Activated effector memory CD4-positive, alpha-beta T cell treated with Interleukin-2 at 50 U/mL for 16 hours (primary cell): ENCODE measurements around the gene CALML6.

Source experiments
- DNase-seq: peaks from one replicate; pipeline ENCODE4 v3.0.0-alpha.2; 2020

CALML6 gene

GRCh38 chr1:1914101-1914970, 724 bp upstream of the CALML6 start:
- no peak for DNase-seq

DNA sequence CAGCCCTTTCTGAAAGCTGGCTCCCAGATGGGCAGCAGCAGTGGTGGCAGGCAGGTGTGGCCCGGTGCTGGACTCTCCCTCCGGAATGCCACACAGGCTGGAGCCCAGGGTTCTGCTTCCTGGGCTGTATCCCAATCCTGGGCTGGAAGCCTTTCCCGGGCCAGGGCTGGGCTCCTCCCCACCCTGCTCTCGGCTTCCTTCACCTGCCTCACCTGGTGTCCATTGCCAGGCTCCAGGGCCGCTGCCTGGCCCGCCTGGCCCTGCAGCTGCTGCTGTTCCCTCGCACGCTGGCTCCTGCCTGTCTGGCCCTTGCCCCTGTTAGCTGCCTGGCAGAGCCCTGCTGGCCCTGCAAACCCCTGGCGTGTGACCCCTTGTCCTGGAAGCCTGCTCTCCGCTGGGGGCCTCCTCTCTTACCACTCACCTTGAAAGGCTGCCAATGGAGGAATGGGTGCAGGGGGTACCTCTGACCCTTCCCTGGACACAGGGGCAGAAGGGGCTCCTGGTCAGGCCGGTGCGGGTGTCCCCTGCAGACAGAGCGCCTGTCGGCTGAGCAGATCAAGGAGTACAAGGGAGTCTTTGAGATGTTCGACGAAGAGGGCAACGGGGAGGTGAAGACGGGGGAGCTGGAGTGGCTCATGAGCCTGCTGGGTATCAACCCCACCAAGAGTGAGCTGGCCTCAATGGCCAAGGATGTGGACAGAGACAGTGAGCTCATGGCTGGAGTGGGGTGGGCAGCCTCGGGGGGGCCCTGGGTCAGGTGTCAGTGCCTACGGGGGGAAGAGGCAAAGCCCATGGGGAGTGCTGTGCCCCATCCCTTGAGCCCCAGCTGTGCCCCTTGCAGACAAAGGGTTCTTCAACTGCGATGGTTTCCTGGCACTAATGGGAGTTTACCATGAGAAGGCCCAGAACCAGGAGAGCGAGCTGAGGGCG, 1.1 kb downstream of the CALML6 start:
- no peak for DNase-seq

DNA sequence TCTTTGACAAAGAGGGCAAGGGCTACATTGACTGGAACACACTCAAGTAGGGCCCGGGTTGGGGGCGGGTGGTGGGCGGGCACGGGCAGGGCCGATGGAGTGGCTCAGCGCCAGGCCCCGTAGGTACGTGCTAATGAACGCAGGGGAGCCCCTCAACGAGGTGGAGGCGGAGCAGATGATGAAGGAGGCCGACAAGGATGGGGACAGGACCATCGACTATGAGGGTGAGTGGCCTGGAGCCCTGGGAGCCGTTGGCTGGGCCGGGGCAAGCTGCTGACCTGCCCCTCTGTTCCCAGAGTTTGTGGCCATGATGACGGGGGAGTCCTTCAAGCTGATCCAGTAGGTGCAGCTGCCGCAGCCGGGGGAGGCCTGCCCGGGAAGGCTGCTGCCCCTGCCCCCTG, 1.8 kb downstream of the CALML6 start:
- no peak for DNase-seq

DNA sequence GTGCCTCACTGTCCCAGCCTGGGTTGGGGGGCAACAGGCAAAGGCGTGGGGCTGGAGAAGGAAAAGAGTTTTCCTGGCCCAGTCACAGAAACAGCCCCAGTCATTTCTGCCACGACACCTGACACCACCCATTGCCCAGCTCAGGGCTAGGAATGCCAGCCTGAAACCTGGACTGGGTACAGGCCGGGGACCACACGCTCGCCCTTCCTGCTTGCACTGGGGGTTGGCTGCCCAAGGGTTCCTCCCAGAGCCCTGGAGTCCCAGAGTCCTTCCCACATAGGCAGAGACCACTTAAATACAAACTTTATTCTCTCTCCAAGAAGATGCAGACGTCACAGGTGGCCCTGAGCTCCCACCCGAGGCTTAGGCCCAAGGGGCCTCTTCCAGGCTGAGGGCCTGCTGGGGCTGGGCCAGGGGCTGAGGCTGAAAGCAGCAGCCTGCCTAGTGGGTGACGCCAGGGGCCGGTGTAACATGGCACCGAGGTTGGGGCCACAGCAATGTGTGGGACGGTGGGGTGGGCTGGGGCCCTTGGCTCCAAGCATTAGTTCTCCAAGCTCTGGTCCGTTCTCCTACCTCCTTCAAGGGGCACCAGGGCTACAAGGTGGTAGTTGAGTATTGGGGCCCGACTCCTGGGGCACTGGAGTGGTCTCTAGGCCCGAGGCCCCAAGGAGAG, 2.4 kb downstream of the CALML6 start:
- no peak for DNase-seq

DNA sequence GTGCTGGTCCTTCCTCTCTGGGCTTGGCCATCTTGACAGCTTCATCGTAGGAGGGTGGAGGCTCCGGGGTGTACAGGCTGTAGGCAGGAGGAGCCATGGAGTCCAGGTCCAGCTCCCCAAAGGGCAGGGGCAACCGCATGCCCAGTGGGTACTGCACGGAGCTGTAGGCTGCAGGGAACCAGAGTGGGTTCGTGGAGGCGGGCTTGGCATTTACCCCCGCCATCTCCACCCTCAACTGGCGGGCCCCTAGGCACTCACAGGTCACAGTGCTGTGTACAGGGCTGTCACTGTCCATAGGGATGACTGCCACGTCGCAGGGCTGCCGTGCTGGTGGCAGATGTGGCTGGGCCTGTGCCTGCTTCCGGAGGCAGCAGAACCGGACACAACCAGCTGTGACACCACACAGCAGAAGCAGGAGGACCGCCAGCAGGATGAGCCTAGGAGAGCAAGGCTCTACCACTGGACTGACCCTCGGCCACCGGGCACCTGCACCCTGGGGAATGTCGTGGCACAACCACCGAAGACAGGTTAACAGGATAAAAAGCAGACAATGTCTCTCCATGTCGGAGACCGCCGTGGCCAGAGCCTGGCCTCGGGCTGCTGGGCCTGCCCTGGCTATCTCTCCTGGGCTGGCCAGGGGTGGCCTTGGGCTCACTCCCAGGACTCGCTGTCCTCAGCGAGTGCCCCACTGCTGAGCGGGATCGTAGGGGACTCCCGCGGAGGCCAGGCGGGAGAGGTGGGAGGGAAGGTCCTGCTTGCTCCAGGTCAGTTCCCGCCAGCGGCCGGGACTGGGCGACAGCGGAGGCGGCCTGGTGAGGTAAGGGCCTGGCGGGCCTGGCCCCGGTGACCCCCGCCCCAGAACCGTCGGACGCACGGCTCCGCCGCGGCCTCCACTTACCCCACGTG, 3.2 kb downstream of the CALML6 start:
- DNase-seq = no peak

DNA sequence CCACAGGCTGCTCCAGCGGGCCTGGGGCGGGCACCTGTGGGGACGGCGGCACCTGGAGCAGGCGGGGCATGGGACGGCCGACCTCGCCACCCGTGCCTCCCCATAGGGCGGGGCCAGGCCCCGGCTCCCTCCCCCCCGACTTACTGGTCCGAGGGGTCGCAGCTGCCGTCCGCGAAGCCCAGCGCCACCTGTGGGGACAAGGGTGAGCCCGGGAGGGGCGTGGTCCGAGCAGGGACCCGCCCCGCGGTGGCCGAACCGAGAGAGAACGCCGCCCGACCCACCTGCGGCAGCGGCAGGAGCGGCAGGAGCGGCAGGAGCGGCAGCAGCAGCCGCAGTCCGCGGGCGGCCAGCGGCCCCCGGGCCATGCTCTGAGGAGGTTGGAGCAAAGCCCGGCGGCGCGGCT, 3.8 kb downstream of the CALML6 start, which contains the start of gene TMEM52:
Gene TMEM52, minus strand, starts transcription at position 379 of the 403 bp plus-strand sequence. Its CDS starts 14 bp downstream, at position 365.
- DNase-seq = no peak

DNA sequence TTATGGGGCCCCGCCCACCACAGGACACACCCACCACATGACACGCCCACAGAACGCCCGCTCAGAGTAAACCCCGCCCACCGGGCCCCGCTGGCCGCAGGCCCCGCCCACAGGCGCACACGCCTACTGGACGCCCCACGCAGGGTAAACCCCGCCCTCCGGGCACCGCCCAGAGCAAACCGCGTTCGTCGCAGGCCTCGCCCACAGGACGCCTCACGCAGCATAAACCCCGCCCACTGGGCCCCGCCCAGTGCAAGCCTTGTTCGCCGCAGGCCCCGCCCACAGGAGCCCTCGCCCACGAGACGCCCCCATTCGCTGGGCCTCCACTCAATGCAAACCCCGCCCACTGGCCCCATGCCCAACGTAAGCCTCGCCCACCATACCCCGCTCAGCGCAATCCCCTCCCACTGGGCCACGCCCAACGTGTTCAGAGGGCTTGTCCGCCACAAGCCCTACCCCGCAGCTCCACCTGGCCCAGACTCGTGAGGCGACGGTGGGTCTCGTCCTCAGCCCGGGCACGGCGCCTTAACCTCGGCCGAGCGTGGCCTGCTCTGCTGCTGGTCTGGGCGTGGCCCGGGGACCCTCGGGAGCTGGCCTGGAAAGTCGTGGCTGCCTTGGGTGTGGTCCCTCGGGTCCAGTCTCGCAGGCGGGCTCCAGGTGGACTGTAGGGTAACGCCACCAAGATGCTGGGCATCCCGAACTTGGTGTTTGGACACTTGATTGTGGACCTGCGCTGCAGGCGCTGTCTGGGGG, 4.4 kb downstream of the CALML6 start:
- peak; percentile 99 for DNase-seq

- no peak for DNase-seq
Measured at GRCh38 chr1:1920057-1920607, 5.1 kb downstream of the CALML6 start.

- no peak for DNase-seq
Measured at GRCh38 chr1:1920608-1921458, 5.8 kb downstream of the CALML6 start.

GRCh38 chr1:1921459-1921862, 6.4 kb downstream of the CALML6 start:
- no peak for DNase-seq

DNA sequence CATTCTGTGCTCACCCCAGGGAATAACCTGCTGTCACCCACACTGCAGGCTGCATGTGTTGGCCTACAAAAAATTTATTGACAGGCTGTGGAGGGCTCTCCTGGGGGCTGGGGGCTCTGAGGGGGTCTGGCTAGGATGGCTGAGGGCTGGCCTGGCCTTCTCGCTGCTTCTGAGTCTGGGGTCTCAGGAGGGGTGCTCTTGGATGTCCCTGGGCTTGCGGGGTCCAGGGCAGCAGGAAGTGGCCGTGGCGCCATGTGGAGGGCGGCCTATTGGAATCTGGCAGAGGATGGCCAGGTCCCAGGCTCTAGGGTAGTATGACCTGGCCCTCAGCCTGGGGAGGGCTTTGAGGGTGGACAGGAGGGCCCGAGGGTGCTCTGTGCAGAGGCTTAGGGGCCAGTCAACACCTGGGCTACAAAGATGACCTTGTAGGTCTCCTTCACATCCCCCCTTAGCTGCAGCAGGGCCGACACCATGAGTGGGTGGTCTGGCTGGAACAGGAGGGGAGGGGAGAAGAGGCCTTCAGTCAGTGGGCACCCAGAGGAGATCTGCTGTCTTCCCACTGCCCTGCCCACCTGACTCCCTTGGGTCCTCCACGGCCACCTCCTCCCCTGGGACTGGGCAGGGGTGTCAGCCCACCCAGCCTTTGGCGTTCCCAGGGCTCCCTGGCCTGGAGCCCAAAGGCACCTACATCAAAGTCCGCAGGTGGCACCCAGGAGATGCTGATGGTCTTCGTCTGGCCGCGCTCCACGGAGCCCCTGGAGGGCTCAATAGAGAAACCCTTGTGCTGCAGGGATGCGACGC, 7.0 kb downstream of the CALML6 start:
- no peak for DNase-seq

- no peak for DNase-seq
Measured at GRCh38 chr1:1922702-1922955, 7.6 kb downstream of the CALML6 start.

- DNase-seq = no peak
Measured at GRCh38 chr1:1922956-1923833, 8.1 kb downstream of the CALML6 start.

- DNase-seq = no peak
Measured at GRCh38 chr1:1924386-1924785, 9.3 kb downstream of the CALML6 start.

DNA sequence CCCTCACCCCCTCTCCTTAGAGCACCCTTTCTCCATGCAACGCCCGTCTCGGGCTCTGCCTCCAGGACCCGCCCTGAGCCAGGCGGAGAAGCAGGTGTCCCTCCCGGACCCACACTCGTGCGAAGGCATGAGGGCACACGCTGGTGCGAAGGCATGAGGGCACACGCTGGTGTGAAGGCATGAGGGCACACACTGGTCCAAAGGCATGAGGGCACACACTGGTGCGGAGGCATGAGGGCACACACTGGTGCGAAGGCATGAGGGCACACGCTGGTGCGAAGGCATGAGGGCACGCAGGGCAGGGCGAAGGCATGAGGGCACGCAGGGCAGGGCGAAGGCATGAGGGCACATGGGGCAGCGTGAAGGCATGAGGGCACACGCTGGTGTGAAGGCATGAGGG, 9.8 kb downstream of the CALML6 start:
- no peak for DNase-seq

- no peak for DNase-seq
Measured at GRCh38 chr1:1925437-1926345, 10.6 kb downstream of the CALML6 start.

DNA sequence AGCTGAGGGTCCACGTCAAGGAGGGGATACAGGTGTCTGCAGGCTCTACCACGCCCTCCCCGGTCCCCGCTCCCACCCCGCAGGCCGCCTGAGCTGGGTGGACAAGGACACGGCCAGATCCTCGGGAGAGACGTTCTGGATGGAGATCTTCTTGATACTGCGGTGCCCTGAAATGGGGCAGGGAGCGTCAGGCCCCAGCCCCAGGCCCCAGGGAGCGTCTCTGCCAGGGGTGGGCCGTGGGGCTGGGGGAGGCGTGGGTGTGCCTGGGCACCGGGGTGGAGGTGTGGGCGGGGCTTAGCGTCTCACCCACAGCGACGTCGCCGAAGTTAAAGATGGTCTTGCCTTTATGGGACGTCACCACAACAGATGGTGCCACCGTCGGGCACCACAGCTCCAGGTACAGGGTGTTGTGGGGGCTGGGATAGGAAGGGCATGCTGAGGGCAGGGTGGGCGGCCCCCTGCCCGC, 11.3 kb downstream of the CALML6 start:
- DNase-seq = no peak
